Measurements from ENCODE around the gene TMEM119.

- no peak for TF ChIP-seq CTCF (conservative IDR thresholded peaks at IDR 0.05; ENCODE audit: low read depth, low read length)
- no peak for TF ChIP-seq EZH2 (IDR thresholded peaks at IDR 0.05; ENCODE audit: borderline replicate concordance, low read depth, low read length, poor library complexity, severe bottlenecking)
Measured at GRCh38 chr12:108547686-108548085, 50.2 kb downstream of the TMEM119 start.
